Suprapubic skin (tissue), 4 donors: ENCODE measurements around the gene PSMC3. TPM values are rescaled to one million over a fixed set of nuclear protein-coding genes. Genes with fewer than 3 reads are reported as not detected.

Experiments used
- DNase-seq, 2 donors: peaks; one replicate each; pipeline ENCODE4 v3.0.0-alpha.2; 2019; ENCODE audit warnings: low spot score in 2 of 2
- H3K27ac ChIP-seq: fragments of 200-600 bp; sonication (generic); one replicate; pipeline ENCODE4 v1.5.1; 2019
- H3K27me3 ChIP-seq: fragments of 200-600 bp; sonication (generic); one replicate; pipeline ENCODE4 v1.5.1; 2019
- H3K36me3 ChIP-seq: fragments of 200-600 bp; sonication (generic); one replicate; pipeline ENCODE4 v1.5.1; 2019
- H3K4me1 ChIP-seq: fragments of 200-600 bp; sonication (generic); one replicate; pipeline ENCODE4 v1.5.1; 2019
- H3K4me3 ChIP-seq: fragments of 200-600 bp; sonication (generic); one replicate; pipeline ENCODE4 v1.5.1; 2019; ENCODE audit warnings: mild to moderate bottlenecking
- H3K9me3 ChIP-seq: fragments of 200-600 bp; sonication (generic); one replicate; pipeline ENCODE4 v1.5.1; 2019
- EP300 ChIP-seq: sonication (generic); formaldehyde crosslinking; IDR thresholded peaks from one replicate; pipeline ENCODE4 v1.6.1; 2017; ENCODE audit warnings: antibody characterized with exemption
- POLR2A ChIP-seq, 2 donors: fragments of 450-650 bp; IDR thresholded peaks; one replicate each; pipeline ENCODE4 v1.6.1; 2017; ENCODE audit warnings: antibody characterized with exemption in 2 of 2, mild to moderate bottlenecking in 2 of 2, moderate library complexity in 2 of 2
- POLR2AphosphoS5 ChIP-seq, 3 donors: sonication (generic); formaldehyde crosslinking; IDR thresholded peaks; one replicate each; pipeline ENCODE4 v1.6.1; 2017; ENCODE audit warnings: antibody characterized with exemption in 3 of 3
- whole genome bisulfite sequencing: methylation state at CpG from one replicate; pipeline ENCODE4 v1.1.5; 2018; 5-methylcytosine and 5-hydroxymethylcytosine counted together
- total RNA-seq, 4 donors: library from RNA; depleted of rRNA; stranded (reverse); fragments of >200 nt; gene quantifications; one replicate each; pipeline ENCODE4 v1.1.0, GENCODE V29; 2016
- TF ChIP-seq, protein P1 (sequence below), 2 donors: fragments of 200-600 bp in 1 of 2; fragments of 450-650 bp in 1 of 2; sonication (generic) in 1 of 2; IDR thresholded peaks; one replicate each; pipeline ENCODE4 v1.5.1; 2016 to 2019; ENCODE audit warnings: antibody characterized with exemption in 2 of 2, mild to moderate bottlenecking in 1 of 2, moderate library complexity in 1 of 2

PSMC3 gene
- total RNA-seq, 4 donors from 2014 or later: 52.5 to 124 (median 103) TPM

DNA sequence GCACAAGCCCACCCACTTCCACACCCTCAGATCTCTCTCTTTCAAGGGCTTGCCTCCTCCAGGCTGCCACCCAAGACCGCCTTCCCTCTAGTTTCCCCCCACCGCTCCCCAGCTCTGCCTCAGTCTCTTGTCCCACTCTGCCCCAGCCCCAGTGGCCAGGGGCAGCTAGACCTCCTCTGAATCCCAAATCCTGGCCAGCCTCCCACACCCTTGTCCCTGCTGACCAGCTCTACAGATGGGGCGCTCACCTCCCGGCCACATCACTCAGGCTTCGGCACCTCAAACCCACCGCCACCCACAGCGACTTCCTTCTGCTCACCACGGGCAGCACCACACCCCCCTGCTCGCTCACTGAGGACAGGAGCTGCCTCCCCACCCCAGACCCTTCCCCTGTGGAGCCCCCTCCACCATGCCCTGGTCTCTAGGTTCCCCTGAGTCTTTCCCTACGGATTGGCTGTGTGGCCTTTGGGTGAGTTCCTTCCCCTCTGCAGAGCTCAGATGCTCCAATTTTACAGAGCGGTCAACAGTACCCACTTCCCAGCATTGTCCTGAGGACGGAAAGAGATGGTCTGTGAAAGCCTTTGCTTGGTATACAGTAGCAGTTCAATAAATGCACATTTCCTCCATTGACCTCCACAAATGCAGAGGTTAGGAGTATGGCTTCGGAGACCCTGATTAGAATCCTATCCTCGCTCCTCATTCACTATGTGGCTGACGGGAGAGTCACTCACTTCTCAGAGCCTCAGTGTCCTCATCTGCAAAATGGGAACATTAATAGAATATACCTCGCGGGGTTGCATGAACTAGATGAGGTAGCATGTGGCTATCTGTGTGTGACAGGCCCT lies 36.4 kb downstream of the PSMC3 start:
- no peak overlapping the region for H3K4me3 ChIP-seq
- TF ChIP-seq EP300 (no peak), POLR2A (IDR thresholded peaks at IDR 0.05) (no peak)
- peak in 1 of 2 donors; percentile 64 for DNase-seq
- peak overlapping the region; percentile 58 for H3K27ac ChIP-seq
- no peaks in the 10 kb centered on the region for H3K9me3 ChIP-seq
- H3K4me1 ChIP-seq: peaks cover 29% of the 10 kb centered on the region
- no peaks in the 10 kb centered on the region for H3K36me3 ChIP-seq
- no peaks in the 10 kb centered on the region for H3K27me3 ChIP-seq
- 92% methylated on average over 17 of the region's 17 CpGs for WGBS

DNA sequence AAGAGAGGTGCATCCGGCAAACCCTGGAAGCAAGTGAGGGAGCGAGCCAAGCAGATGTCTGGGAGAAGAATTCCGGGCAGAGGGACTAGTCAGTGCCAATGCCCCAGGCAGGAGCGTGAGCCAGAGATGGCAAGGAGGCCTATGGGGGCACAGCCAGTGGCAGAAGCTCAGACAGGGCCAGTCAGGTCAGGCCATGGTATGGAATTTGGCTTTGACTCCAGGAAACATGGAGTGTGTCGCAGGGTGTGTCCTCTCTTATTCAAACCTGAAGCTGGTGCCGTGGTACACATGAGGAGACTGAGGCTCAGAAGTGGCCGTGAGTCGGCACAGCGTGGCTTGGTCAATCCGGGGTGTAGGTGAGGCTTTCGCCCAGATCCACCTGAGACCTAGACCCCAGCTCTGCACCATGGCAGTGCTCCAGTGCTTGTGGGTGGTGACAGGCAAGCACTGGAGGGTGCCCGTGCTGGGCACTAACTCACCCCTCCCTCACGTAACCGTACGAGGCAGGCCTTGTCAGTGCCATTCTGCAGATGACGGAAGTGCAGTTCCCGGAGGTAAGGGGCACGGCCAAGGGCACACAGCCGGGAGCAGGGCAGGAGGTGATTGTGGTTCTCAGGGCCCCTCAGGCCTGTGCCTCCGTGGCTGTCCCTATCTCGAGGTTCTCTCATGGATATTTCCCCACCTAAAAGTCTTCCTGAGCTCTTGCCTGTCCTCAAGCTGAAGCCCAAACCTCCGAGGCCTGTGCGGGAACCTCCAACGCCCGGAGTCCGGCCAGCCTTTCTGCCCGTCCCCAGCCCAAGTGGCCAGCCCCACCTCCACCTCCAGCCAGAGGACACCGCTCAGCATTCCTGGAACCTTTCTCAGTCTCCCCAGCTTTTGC lies 37.3 kb downstream of the PSMC3 start:
- Histone ChIP-seq H3K4me1 (peaks cover 21% of the 10 kb centered on the region), H3K4me3 (no peak overlapping the region)
- WGBS: 48% methylated on average over 18 of the region's 28 CpGs

DNA sequence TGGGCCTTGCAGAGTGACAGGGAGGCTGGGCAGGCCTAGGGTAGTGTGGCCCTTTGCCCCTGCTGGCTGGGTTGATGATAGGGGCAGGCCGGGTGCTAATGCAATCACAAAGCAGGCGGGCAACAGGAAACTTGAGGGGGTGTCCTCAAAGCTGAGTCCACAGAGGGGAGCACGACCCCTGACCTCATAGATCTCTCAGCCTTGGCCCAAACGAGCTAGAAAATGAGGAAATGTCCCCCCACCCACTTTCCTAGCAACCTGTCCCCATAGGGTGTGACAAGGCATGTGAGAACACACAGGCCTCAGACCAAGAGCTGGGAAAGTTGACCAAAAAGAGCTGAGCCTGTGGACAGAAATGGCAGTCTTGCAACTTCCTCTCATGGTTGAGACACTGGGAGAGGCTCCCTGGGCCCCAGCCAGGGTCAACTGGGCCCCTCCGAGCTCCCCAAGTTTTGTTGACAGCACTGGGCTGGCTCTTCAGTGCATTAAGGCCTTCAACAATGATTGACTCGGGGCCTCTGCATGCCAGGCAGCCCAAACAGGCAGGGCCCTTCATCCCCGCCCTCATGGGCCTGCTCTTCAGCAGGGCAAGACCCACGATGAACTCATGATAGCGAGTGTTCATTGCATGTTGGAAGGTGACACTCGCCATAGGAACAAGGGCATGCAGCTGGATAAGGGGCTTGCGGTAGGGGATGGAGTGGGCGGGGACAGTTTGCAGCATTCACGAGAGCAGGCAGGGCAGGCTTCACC lies 38.1 kb downstream of the PSMC3 start:
- Histone ChIP-seq H3K27ac (peak overlapping the region; percentile 58), H3K27me3 (no peaks in the 10 kb centered on the region), H3K36me3 (no peaks in the 10 kb centered on the region), H3K4me3 (no peak overlapping the region), H3K9me3 (no peaks in the 10 kb centered on the region), H3K4me1 (peaks cover 21% of the 10 kb centered on the region)
- WGBS: 56% methylated on average over 11 of the region's 13 CpGs
- peak in 1 of 2 donors; percentile 58 for DNase-seq
- TF ChIP-seq POLR2AphosphoS5 (IDR thresholded peaks at IDR 0.05) (no peak), EP300 (no peak), POLR2A (IDR thresholded peaks at IDR 0.05) (no peak)
- TF ChIP-seq, protein P1, sequence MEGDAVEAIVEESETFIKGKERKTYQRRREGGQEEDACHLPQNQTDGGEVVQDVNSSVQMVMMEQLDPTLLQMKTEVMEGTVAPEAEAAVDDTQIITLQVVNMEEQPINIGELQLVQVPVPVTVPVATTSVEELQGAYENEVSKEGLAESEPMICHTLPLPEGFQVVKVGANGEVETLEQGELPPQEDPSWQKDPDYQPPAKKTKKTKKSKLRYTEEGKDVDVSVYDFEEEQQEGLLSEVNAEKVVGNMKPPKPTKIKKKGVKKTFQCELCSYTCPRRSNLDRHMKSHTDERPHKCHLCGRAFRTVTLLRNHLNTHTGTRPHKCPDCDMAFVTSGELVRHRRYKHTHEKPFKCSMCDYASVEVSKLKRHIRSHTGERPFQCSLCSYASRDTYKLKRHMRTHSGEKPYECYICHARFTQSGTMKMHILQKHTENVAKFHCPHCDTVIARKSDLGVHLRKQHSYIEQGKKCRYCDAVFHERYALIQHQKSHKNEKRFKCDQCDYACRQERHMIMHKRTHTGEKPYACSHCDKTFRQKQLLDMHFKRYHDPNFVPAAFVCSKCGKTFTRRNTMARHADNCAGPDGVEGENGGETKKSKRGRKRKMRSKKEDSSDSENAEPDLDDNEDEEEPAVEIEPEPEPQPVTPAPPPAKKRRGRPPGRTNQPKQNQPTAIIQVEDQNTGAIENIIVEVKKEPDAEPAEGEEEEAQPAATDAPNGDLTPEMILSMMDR (IDR thresholded peaks at IDR 0.05): no peak

More for the DNA sequence above, 37.3 kb downstream of the PSMC3 start:
- peak in 1 of 2 donors; percentile 64 for DNase-seq
- Histone ChIP-seq H3K9me3 (no peaks in the 10 kb centered on the region), H3K36me3 (no peaks in the 10 kb centered on the region), H3K27me3 (no peaks in the 10 kb centered on the region), H3K27ac (peak overlapping the region; percentile 58)
- TF ChIP-seq EP300: no peak
- no peak for TF ChIP-seq POLR2A (IDR thresholded peaks at IDR 0.05)
- TF ChIP-seq POLR2AphosphoS5 (IDR thresholded peaks at IDR 0.05): no peak
- TF ChIP-seq, protein P1 (IDR thresholded peaks at IDR 0.05): no peak

DNA sequence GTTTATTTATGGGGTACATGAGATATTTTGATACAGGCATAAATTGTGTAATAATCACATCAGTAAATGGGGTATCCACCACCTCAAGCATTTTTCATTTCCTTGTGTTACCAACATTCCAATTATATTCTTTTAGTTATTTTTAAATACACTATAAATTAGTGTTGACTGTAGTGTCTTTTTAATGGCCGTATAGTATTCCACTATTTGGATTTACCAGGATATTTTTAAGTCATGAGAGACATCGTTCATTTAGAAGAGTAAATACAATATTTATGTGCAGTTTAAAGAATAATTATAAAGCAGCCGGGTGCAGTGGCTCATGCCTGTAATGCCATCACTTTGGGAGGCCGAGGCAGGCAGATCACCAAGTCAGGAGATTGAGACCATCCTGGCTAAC lies 41.7 kb downstream of the PSMC3 start:
- TF ChIP-seq EP300 (no peak), POLR2AphosphoS5 (IDR thresholded peaks at IDR 0.05) (no peak), POLR2A (IDR thresholded peaks at IDR 0.05) (no peak)
- TF ChIP-seq, protein P1 (IDR thresholded peaks at IDR 0.05): no peak
- no peaks in the 10 kb centered on the region for H3K36me3 ChIP-seq
- no peaks in the 10 kb centered on the region for H3K9me3 ChIP-seq
- H3K27me3 ChIP-seq: no peaks in the 10 kb centered on the region
- H3K4me1 ChIP-seq: peaks cover 21% of the 10 kb centered on the region
- H3K4me3 ChIP-seq: no peak overlapping the region
- no peak overlapping the region for H3K27ac ChIP-seq
- DNase-seq: no peak
- 95% methylated on average over 4 of the region's 4 CpGs for WGBS

DNA sequence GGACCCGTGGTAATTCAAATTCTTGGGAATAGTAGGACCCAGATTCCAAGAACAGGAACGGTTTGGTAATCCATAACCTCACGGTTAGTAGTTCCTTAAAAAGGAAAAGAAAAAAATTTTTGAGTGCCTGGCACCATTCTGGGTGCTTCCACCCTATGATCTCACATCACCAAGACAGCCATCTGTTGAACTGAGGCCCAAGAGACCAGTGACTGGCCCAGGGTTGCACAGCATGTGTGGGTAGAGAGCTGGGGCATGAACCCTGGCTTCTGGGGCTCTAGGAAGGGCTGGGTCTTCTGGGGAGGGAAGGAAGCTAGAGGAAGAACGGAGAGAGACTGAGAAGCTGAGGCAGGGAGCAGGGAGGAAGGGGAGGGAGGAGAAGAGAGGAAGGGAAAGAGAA lies 43.2 kb downstream of the PSMC3 start:
- Histone ChIP-seq H3K4me1 (peaks cover 7% of the 10 kb centered on the region), H3K9me3 (no peaks in the 10 kb centered on the region), H3K27me3 (no peaks in the 10 kb centered on the region), H3K36me3 (no peaks in the 10 kb centered on the region), H3K4me3 (no peak overlapping the region), H3K27ac (no peak overlapping the region)
- no peak for DNase-seq
- WGBS: 62% methylated on average over 4 of the region's 4 CpGs
- TF ChIP-seq POLR2A (IDR thresholded peaks at IDR 0.05): no peak
- no peak for TF ChIP-seq EP300
- TF ChIP-seq, protein P1 (IDR thresholded peaks at IDR 0.05): no peak
- TF ChIP-seq POLR2AphosphoS5 (IDR thresholded peaks at IDR 0.05): no peak
